ENCODE measurements around the gene MOCOS.

The MOCOS gene

GRCh38 chr18:36312806-36313395 lies 125.6 kb downstream of the MOCOS start:
- TF ChIP-seq EGR1 (IDR thresholded peaks at IDR 0.05) (no peak), CEBPB (IDR thresholded peaks at IDR 0.05) (no peak), TCF12 (IDR thresholded peaks at IDR 0.05; ENCODE audit: low read depth) (no peak), EP300 (IDR thresholded peaks at IDR 0.05; ENCODE audit: borderline replicate concordance) (no peak), TEAD4 (IDR thresholded peaks at IDR 0.05) (no peak), NFIC (IDR thresholded peaks at IDR 0.05) (no peak), FOXM1 (IDR thresholded peaks at IDR 0.05; ENCODE audit: borderline replicate concordance, low read depth) (no peak), YY1 (IDR thresholded peaks at IDR 0.05; ENCODE audit: low read depth) (no peak), USF1 (IDR thresholded peaks at IDR 0.05) (no peak), REST (IDR thresholded peaks at IDR 0.05; ENCODE audit: low read depth) (no peak), TAF1 (IDR thresholded peaks at IDR 0.05; ENCODE audit: low read depth) (no peak), MAX (IDR thresholded peaks at IDR 0.05) (no peak), CREB1 (IDR thresholded peaks at IDR 0.05; ENCODE audit: low read depth) (no peak), RAD21 (IDR thresholded peaks at IDR 0.05; ENCODE audit: low read depth) (no peak), ZBTB7A (IDR thresholded peaks at IDR 0.05; ENCODE audit: low read depth) (no peak)

GRCh38 chr18:36314098-36314497 lies 126.8 kb downstream of the MOCOS start:
- TF ChIP-seq REST (IDR thresholded peaks at IDR 0.05; ENCODE audit: low read depth) (no peak), RAD21 (IDR thresholded peaks at IDR 0.05; ENCODE audit: low read depth) (no peak), EP300 (IDR thresholded peaks at IDR 0.05; ENCODE audit: borderline replicate concordance) (no peak), TCF12 (IDR thresholded peaks at IDR 0.05; ENCODE audit: low read depth) (no peak), NFIC (IDR thresholded peaks at IDR 0.05) (no peak), TEAD4 (IDR thresholded peaks at IDR 0.05) (no peak), MAX (IDR thresholded peaks at IDR 0.05) (no peak), ZBTB7A (IDR thresholded peaks at IDR 0.05; ENCODE audit: low read depth) (no peak), FOXM1 (IDR thresholded peaks at IDR 0.05; ENCODE audit: borderline replicate concordance, low read depth) (no peak), EGR1 (IDR thresholded peaks at IDR 0.05) (no peak), USF1 (IDR thresholded peaks at IDR 0.05) (no peak), CEBPB (IDR thresholded peaks at IDR 0.05) (no peak), YY1 (IDR thresholded peaks at IDR 0.05; ENCODE audit: low read depth) (no peak), CREB1 (IDR thresholded peaks at IDR 0.05; ENCODE audit: low read depth) (no peak), TAF1 (IDR thresholded peaks at IDR 0.05; ENCODE audit: low read depth) (no peak)

GRCh38 chr18:36314754-36315153 lies 127.5 kb downstream of the MOCOS start:
- TF ChIP-seq TAF1 (IDR thresholded peaks at IDR 0.05; ENCODE audit: low read depth) (no peak), TEAD4 (IDR thresholded peaks at IDR 0.05) (peak; percentile 60)

GRCh38 chr18:36315736-36316135 lies 128.4 kb downstream of the MOCOS start:
- TF ChIP-seq TAF1 (IDR thresholded peaks at IDR 0.05; ENCODE audit: low read depth) (no peak), TCF12 (IDR thresholded peaks at IDR 0.05; ENCODE audit: low read depth) (no peak), RAD21 (IDR thresholded peaks at IDR 0.05; ENCODE audit: low read depth) (no peak), TEAD4 (IDR thresholded peaks at IDR 0.05) (no peak), ZBTB7A (IDR thresholded peaks at IDR 0.05; ENCODE audit: low read depth) (no peak), REST (IDR thresholded peaks at IDR 0.05; ENCODE audit: low read depth) (no peak), FOXM1 (IDR thresholded peaks at IDR 0.05; ENCODE audit: borderline replicate concordance, low read depth) (no peak), USF1 (IDR thresholded peaks at IDR 0.05) (no peak), EGR1 (IDR thresholded peaks at IDR 0.05) (no peak), NFIC (IDR thresholded peaks at IDR 0.05) (no peak), CEBPB (IDR thresholded peaks at IDR 0.05) (no peak), CREB1 (IDR thresholded peaks at IDR 0.05; ENCODE audit: low read depth) (no peak), EP300 (IDR thresholded peaks at IDR 0.05; ENCODE audit: borderline replicate concordance) (no peak), YY1 (IDR thresholded peaks at IDR 0.05; ENCODE audit: low read depth) (no peak), MAX (IDR thresholded peaks at IDR 0.05) (no peak)
